GM18499 (cell line): Measurements from ENCODE around the gene ASIC4.

Experiments
- ATAC-seq: cut with Tn5 transposase; IDR thresholded peaks from one replicate; pipeline ENCODE4 v1.9.1; 2021; ENCODE audit warnings: moderate number of reproducible peaks; ENCODE audit not compliant: insufficient read depth, unreplicated experiment

Gene ASIC4

DNA sequence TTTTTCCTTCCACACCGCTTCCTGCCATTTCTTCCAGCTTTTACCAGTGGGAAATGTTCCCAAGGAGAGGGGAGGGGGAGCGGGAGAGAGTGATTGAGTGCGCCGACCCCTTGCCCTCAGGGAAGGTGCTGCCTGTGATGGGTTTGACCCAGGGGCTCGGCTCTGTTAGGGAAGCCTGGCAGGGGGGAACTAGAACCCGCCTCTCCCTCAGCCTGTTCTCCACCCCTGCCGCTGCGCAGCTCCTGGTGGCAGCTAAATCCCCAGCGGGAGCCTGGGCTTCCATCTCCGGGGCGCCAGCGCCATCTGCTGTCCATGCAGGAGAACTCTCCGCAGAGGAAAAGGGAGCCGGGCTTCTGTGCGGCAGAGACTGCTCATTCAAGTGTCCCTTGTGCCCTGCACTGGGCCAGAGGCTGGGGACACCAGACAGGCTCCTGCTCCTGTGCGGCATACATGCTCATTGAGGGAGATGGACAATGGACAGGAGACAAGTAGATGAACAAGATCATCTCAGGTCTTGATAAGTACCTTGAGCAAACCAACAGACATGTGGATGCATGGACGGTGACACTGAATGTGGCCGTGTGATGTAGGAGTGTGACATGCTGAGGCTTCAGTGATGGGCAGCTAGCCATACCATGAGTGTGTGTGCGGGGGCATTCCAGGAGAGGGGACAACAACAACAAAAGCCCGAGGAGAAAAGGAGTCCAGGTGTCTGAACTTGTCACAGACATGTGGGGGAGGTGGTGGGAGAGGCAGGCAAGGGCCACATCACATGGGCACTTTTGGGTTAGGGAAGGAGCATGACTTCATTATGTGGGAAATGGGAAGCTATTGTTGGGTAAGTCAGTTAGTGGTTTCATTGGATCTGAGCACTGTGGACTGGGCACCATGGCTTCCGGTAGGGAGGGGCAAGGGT is 16.0 kb downstream of the ASIC4 start:
- ATAC-seq = peak; percentile 71

DNA sequence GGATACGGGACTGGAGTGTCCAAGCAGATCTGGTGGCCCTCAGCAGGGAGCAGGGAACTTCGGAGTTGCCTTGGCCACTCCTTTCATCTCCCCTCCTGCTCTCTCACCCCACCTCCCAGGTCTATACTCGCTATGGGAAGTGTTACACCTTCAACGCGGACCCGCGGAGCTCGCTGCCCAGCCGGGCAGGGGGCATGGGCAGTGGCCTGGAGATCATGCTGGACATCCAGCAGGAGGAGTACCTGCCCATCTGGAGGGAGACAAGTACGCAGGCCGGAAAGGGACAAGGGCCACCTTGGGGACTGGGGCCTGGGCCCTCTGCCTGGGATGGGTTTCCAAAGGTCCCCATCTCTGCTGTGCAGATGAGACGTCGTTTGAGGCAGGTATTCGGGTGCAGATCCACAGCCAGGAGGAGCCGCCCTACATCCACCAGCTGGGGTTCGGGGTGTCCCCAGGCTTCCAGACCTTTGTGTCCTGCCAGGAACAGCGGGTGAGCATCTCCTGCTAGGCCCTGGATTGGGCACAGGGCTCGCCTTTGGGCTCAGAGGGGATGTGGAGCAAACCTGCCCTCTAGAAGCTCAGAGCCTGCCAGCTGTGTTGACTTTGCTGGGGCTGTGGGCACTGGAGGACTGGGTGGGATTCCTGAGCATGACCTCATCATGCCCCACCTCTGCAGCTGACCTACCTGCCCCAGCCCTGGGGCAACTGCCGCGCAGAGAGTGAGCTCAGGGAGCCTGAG is 17.5 kb downstream of the ASIC4 start:
- ATAC-seq = no peak

DNA sequence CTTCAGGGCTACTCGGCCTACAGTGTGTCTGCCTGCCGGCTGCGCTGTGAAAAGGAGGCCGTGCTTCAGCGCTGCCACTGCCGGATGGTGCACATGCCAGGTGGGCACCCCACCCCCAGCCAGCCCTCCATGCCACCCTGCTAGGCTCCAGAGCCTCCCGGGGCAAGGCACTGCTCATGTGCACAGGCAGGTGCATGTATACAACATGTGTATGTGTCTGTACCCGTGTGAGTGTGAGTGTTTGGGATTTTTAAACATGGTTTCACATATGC is 18.0 kb downstream of the ASIC4 start:
- no peak for ATAC-seq

DNA sequence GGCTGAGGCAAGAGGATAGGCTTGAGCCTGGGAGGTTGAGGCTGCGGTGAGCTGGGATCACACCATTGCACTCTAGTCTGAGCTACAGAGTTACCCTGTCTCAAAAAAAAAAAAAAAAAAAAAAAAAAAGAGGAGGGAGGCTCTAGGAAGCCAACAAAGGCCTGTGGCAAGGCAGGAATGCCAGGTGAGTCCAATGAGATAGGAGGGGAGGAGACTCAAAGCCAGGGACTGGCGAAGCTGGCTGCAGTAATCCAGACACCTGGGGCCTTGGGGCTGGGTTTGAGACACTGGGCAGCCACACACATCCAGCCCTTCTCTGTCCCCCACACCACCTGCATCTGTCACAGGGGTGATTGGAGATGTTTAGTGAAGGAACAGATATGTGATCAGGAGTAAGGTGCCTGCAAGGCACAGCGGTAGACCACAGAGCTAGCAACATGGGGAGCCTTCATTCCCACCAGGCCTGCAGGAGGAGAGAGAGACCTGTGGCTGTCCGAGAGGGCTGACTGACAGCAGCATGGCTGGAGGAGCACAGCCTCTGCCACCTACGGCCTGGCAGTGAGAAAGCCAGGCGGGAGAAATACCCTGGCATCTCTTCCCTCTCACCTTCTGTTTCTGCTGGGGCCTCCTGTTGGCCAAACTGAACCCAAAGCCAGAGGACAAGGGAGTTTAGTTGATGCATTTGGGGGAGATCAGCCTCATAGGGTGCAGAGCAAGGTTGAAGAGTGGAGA is 19.8 kb downstream of the ASIC4 start:
- ATAC-seq = no peak

DNA sequence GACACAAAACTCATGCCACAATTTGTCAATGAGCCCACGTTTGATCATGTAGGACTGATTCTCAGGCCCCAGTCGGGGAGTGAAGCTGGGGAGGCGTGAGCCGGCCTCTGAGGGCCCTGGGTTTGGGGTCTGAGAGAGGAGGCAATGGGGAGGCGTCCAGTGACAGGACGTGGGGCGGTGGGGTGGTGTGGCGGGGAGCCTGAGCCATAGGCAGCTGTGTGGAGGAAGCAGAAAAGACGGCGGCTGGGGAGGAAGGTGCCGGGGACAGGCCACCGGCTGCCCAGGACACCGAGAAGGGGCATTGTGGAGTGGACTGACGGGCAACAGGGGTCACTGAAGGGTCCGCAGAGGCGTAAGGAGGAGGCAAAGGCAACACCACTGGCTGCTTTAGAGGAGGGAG is 22.1 kb downstream of the ASIC4 start:
- ATAC-seq = no peak

DNA sequence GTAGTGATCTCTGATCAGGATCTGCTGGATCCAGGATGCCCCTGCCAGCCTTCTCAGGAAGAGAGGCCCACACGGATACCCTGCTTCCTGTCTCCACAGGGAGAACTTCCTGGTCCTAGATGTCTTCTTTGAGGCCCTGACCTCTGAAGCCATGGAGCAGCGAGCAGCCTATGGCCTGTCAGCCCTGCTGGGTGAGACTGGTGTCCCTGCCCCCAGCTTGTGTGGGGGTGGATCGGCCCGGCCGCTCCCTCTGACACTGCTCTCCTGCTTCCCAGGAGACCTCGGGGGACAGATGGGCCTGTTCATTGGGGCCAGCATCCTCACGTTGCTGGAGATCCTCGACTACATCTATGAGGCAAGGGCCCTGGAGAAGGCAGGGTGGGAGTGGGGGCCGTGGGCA is 22.7 kb downstream of the ASIC4 start:
- ATAC-seq = no peak

DNA sequence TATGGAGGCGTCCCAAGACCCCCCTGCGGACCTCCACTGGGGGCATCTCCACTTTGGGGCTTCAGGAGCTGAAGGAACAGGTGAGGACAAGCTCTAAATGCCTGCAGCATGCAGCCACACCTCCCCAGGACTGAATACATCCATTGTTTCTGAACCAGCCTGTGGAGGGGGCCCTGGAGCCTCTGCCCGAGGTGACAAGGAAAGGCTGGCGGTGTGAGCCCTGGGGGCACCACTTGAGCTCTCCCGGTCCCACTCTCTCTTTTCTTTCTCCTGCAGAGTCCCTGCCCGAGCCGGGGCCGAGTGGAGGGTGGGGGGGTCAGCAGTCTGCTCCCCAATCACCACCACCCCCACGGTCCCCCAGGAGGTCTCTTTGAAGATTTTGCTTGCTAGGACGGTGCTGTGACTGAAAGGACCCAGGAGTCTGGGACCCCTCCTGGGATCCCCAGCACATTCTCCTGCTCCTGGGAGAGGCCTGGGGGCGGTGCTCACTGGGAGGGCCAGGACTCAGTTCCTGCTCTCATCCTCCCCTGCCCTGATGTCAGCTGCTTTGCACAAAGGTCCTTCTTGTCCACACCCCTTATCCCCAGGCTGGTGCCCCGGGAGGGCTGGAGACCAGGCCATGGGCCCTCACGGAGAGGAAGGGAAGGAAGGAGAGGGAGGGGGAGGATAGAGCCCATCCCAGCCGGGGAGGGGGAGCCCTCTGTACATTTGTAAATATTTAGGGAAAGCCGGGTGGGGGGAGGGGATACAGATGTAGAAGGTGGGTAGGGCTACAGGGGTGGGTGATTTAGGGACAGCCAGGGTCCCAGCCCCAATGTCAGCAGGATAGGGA is 23.6 kb downstream of the ASIC4 start:
- no peak for ATAC-seq

DNA sequence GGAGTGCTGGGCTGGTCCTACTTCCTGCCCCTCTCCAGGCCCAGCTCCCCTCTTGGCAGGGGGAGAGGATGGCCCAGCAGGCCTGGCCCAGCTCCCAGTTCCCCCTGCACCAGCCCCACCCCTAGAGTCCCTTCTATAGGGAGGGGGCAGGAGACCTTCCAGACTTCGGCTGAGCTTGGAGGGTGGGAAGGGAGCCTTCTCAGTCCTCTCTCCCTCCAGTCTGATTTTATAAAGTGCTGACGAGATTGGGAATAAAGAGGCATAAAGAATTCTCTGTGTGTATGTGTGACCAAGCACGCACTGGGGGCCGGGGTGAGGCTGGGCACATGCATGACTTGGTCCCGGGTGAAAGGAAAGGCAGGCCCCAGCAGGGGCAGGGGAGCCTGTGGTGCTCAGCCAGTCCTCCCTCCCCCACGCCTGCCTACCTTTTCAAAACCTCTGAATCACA is 24.2 kb downstream of the ASIC4 start:
- no peak for ATAC-seq

DNA sequence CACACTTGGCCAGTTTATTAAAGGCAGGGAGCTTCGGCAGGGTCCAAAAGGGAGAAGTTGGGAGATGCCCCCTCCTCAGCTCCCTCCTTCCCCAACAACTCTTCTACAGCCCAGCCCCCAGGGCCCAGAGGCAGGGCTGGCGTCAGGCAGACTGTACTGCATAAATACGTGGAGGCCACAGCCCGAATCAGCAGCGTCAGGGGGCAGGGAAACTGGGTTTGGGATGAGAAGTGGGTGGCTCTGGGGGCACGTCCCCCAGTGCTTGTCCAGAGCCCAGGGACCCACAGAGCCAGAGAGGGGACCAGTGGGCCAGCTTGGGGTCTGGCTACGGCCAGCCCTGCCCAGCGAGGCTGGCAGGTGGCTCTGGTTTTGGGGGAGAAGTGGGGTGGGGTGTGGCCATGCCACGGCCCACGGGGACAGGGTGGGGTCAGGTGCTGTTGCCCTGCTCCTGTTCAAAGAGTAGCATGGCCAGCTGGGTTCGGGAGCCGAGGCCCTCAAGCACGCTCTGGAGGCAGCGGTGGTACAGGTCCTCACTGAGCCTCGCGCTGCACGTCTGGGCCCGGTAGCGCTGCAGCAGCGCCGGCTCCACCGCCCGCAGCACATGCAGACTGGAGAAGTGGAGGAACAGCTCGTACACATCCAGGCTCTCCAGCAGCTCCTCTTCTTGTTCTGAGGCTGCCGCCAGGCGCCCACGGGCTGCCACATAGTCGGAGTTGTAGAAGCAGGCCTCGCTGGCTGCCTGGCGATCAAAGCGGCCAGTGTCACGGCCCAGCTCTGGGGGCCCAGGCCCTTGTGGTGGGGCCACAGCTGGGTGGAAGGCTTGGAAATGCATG is 24.9 kb downstream of the ASIC4 start:
- no peak for ATAC-seq

DNA sequence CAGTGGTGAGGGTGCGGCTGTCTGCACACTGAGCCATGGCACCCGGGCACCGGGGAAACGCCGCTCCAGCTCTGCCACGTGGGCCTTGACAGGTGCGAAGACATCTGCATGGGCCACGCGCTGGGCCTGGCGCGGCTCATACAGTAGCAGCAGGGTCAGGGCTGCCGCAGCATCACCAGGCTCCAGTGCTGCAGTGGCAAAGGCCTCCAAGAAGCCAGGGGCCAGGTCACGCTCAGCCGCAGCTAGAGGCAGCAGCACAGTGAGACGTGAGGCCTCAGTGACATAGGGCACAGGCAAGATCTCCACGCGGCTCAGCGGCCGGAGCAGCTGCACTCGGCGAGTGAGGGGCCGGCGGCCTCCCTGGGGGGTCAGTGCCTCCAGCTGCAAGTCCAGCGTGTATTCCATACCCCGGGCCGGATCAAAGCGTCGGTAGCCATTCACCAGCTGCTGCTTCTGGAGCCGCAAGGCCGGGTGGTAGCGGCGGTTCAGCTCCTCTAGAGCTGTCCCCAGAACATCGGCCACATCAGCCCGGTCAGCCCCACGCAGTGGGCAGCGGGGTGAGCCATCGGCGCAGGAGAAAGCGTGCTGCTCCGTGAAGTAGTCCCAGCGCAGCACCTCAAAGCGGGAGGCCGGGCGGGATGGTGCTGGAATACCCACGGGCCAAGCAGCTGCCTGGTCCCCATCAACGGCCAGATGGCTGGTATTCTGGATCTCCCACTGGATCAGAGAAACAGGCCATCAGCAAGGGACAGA is 25.8 kb downstream of the ASIC4 start:
- ATAC-seq = no peak

DNA sequence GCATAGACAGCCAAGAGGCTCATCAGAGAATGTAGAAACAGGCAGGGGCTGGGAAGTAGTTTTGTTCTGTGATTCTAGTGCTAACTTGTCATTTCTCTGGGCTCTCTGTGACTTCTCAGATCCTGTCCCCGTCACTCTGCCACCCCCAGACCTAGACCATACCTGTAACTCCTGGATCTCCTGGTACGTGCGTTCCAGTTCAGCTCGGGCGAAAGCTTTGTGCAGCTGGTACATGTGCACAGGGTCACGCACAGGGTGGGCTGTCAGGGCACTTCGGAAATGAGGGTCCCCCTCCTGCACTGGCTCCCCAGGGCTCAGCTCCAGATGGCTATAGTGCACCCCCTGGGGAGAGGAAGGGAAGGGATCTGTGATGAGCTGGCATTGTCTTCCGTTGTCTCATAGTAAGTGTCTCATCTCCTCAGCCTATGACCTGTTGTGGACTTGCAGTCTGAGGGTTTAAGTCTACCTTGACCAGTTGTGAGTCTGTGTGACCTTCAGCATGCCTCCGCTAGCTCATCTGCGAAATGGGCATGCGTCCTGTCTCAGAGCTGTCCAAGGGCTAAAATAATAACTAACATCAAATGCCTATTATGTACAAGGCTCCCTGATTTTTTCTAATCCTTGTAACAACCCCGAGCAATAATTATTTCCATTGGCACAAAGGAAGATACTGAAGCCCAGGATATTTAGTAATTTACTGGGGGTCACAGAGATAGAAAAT is 26.7 kb downstream of the ASIC4 start:
- ATAC-seq = no peak

DNA sequence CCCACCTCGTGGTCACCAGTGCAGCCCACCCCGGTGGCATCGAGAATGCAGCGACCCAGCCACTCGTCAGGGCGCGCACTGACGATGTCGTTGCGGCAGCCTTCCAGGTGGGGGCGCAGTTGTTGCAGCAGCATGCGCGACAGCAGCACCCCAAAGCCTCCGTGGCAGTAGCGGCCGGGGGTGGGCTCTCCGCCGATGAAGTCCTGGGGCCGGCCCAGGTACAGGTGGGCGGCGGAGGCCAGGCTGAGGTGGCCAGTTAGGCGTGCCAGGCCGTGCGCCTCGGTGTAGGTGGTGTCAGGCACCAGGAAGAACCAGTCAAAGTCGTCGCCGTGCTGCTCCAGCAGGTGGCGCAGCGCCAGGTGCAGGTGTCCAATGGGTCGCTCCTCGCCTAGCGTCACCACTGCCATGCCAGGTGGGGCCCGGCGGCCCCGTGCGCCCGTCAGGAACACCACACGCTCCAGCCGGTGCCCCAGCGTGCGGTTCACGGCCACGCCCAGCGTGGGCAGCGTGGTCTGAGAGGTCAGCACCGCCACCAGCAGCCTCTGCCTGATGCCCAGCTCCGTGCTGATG is 27.4 kb downstream of the ASIC4 start:
- peak; percentile 46 for ATAC-seq

DNA sequence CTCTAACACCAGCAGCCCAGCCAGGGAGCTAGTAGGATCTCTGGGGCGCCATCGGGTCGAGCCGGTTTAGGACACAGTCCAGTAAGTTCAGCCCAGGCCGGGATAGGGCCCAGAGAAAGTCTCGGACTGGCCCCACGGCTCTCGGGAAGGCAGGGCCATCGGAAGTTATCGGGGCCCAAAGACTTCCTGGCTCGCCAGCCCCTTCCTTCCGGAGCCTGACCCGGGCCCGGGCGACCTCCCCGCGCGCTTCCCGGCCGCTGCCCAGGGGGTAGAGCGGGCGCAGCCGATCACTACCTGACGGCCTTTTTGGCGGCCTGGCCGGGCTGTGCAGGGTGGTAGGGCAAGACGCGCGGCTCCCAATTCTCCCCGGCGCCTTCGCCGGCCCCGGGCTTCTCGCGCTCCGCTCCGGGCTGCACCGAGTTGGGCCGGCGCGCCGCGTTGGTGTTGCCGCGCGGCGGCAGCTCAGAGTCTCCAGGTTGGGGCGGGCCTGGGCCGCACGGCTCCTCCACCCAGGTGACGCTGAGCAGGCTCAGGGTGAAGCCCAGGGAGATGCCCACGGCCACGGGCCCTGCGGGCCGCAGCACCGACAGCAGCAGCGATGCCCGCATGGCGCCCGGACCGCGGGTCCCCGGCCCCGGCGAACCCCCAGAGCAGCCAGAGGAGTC is 28.8 kb downstream of the ASIC4 start:
- ATAC-seq = peak; percentile 4

DNA sequence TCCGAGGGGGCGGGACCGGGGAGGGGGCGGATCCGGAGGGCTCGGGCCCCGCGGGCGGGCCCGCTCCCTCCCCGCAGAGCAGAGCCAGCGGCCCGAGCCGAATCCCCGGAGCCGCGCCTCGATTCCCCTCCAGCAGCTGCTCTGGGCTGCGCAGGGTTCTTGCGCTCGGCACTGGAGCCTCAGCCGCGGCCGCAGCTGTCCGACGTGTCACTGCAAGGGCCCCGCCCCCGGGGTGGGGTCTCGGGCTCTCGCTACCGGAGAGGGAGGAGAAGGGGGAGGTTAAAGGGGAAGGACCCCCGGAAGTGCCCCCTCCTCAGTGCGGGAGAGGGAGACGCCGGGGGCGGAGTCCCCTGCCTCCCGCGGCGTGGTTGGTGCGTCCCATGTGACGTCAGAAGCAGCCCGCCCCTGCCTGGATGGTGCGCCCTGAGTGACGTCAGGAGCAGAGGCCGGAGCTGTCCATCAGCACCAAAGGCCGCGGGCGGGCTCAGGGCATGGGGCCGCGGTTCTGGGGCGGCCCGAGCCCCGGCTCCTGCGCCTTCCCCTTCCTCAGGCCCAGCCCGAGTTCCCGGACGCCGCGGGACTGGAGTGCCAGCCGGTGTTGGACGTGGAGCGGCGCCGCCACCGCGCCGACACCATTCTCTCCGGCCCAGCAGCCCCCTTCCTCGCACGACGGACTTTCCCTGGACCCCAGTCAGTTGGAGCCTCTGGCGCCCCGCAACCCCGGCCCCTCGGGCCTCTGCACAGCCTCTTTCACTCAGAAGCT is 29.5 kb downstream of the ASIC4 start, which contains the start of the genes CHPF and TMEM198:
TSS of gene CHPF (minus strand) at position 214 of the 763 bp plus-strand sequence. CDS start 271 bp downstream, outside the sequence.
TSS of gene TMEM198 (plus strand) at position 433 of the 763 bp plus-strand sequence. CDS start 700 bp downstream, outside the sequence.
- ATAC-seq = peak; percentile 47

DNA sequence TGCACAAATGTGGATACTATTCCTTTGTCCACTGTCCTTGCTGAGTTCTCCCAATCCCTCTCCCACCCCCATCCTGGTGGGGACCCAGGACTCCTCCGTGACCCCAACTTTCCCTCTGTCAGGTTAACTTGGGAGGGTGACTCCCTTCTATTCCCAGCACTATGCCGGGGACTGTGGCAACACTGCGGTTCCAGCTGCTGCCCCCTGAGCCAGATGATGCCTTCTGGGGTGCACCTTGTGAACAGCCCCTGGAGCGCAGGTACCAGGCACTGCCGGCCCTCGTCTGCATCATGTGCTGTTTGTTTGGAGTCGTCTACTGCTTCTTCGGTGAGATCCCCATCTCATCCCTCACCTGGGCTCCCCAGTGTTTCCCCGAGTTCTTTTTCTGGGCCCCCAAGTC is 30.3 kb downstream of the ASIC4 start:
- no peak for ATAC-seq

DNA sequence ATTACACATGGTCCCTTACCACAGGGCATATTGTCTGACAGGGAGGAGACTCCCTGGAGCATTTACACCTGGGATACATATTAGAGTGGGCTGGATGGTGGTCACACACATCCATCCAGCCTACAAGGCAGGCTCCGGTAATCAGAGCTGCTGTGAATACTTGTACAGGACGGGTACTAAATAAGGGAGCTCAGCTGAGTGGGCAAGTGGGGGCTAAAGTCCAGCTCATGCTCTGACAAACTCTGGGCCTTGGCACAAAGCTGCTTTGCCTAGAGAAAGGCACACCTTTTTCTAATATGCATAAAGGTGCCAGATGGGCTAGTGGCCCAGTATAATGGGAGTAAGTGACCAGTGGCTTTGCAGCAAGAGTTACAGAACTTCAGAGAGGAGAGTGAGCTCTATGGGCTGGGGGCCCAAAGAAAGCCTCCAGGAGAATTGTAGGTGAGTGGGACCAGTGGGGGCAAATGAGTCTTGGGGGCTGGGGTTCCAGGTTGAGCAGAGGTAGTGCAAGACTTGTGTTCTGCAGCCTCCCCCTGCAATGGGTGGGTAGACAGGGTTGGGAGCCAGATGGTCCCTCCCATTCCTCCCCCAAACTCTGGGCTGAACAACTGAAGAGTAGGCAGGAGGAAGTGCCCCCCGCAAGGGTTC is 31.1 kb downstream of the ASIC4 start:
- ATAC-seq = no peak
